Muscle layer of duodenum (tissue), 2 donors: ENCODE measurements around the gene H6PD.

Source experiments
- H3K27ac ChIP-seq: one replicate; pipeline ENCODE4 v1.7.0; 2013; ENCODE audit warnings: mild to moderate bottlenecking, low read length
- H3K27me3 ChIP-seq: one replicate; pipeline ENCODE4 v1.7.0; 2013; ENCODE audit warnings: low read depth, mild to moderate bottlenecking, control low read depth, low read length
- H3K36me3 ChIP-seq, 2 donors: one replicate each; pipeline ENCODE4 v1.7.0; 2013; ENCODE audit warnings: low read length in 2 of 2, control low read depth in 1 of 2, mild to moderate bottlenecking in 1 of 2; ENCODE audit not compliant: insufficient read depth in 2 of 2, control insufficient read depth in 1 of 2
- H3K4me1 ChIP-seq, 2 donors: one replicate each; pipeline ENCODE4 v1.7.0; 2013; ENCODE audit warnings: low read length in 2 of 2, mild to moderate bottlenecking in 2 of 2, control low read depth in 1 of 2, moderate library complexity in 1 of 2; ENCODE audit not compliant: insufficient read depth in 2 of 2, control insufficient read depth in 1 of 2
- H3K4me3 ChIP-seq, 2 donors: one replicate each; pipeline ENCODE4 v1.7.0; 2013; ENCODE audit warnings: low read length in 2 of 2, low read depth in 1 of 2, mild to moderate bottlenecking in 1 of 2
- H3K9me3 ChIP-seq, 2 donors: one replicate each; pipeline ENCODE4 v1.7.0; 2013; ENCODE audit warnings: low read length in 2 of 2, control low read depth in 1 of 2, mild to moderate bottlenecking in 1 of 2; ENCODE audit not compliant: control insufficient read depth in 1 of 2
- donor health status: healthy.

H6PD gene

GRCh38 chr1:9231648-9232332 lies 2.8 kb upstream of the H6PD start:
- Histone ChIP-seq H3K36me3 (no peaks in the 10 kb centered on the region), H3K4me1 (peaks cover 3 to 14% of the 10 kb centered on the region in 2 donors), H3K27me3 (no peaks in the 10 kb centered on the region), H3K4me3 (no peak overlapping the region), H3K9me3 (no peaks in the 10 kb centered on the region), H3K27ac (no peak overlapping the region)

- no peak overlapping the region for H3K4me3 ChIP-seq
- H3K27me3 ChIP-seq = no peaks in the 10 kb centered on the region
- H3K27ac ChIP-seq = peak overlapping the region; percentile 5
- no peaks in the 10 kb centered on the region for H3K9me3 ChIP-seq
- H3K4me1 ChIP-seq = peaks cover 5 to 23% of the 10 kb centered on the region in 2 donors
- H3K36me3 ChIP-seq = no peaks in the 10 kb centered on the region
Measured at GRCh38 chr1:9233241-9233941, 1.2 kb upstream of the H6PD start.

DNA sequence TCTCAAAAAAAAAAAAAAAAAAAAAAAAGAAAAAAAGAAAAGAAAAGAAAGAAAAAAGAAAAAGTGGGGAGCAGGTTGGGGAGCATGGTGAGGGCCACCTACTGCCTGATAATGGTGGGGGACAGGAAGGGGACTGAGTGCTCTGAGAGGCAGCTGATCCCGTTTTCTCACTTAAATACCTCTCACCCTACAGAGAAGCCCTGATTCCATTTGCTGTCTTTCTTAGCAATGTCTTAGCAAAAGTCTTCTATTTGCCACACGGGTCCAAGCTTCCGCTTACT lies 692 bp upstream of the H6PD start:
- Histone ChIP-seq H3K4me1 (peaks cover 10 to 25% of the 10 kb centered on the region in 2 donors), H3K27me3 (no peaks in the 10 kb centered on the region)

DNA sequence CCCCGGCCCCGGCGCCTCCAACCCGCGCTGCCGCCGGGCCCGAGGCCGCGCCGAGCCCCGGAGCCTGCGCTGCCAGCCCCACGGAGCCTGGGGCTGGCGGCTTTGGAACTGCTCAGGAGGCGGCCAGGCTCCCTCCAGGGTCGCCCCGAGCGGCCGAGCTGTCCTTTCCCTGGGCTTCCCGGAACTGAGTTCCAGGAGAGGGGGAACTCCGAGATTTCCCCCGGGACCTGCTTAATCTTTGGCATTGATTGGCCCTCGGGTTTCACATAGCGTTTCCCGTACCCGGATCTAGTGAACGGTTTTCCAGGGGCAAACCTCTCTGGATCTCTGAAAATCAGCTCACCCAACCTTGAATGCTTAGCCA lies 504 bp downstream of the H6PD start:
- no peaks in the 10 kb centered on the region for H3K27me3 ChIP-seq
- H3K9me3 ChIP-seq = no peaks in the 10 kb centered on the region
- peaks cover 17 to 37% of the 10 kb centered on the region in 2 donors for H3K4me1 ChIP-seq
- no peaks in the 10 kb centered on the region for H3K36me3 ChIP-seq
- peak overlapping the region; percentile 64 to 73 for H3K4me3 ChIP-seq
- H3K27ac ChIP-seq = peak overlapping the region; percentile 93

More for the DNA sequence above, 692 bp upstream of the H6PD start:
- Histone ChIP-seq H3K9me3 (no peaks in the 10 kb centered on the region), H3K36me3 (no peaks in the 10 kb centered on the region), H3K4me3 (peak overlapping the region; percentile 65 to 66), H3K27ac (peak overlapping the region; percentile 84)

GRCh38 chr1:9235560-9235959 lies 986 bp downstream of the H6PD start:
- peak overlapping the region; percentile 64 to 73 for H3K4me3 ChIP-seq
- H3K36me3 ChIP-seq = peaks cover 0 to under 1% of the 10 kb centered on the region in 2 donors
- H3K27ac ChIP-seq = peak overlapping the region; percentile 93
- peaks cover 22 to 42% of the 10 kb centered on the region in 2 donors for H3K4me1 ChIP-seq
- H3K27me3 ChIP-seq = no peaks in the 10 kb centered on the region
- no peaks in the 10 kb centered on the region for H3K9me3 ChIP-seq

DNA sequence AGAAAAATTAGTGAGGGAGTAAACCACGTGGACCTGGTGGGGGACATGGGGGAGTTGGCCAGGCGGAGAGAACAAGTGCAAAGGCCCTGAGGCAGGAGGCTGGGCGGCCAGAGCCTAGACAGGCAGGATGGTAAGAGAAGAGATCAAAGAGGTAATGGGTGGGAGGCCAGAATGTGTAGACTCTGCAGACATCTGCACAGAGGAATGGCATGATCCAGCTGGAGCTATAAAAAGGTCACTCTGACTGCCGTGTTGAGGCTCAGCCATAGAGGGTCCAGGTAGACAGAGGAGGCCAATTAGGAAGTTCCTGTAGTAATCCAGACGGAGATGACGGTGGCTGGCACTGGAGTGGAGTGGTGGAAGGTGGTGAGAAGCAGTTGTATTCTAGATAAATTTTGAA lies 3.6 kb downstream of the H6PD start:
- Histone ChIP-seq H3K4me3 (no peak overlapping the region), H3K4me1 (peaks cover 33 to 56% of the 10 kb centered on the region in 2 donors)

DNA sequence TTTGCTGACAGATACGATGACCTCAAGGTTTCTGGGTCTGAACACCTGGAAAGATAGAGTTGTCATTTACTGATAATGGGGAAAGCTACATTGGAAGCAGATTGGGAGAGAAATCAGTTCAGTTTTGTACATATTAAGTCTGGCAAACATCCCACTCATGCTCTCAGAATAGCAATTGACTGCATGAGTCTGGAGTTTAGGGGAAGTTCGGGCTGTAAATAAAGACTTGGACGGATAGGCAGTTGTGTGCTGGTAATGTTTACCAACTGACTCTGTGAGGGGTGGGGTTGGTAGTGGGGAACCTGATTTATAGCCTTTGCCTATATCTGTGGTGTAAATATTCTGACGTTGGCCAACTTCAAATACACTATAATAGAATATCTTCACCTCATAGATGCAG lies 4.0 kb downstream of the H6PD start:
- Histone ChIP-seq H3K9me3 (no peaks in the 10 kb centered on the region), H3K27ac (peak overlapping the region; percentile 10), H3K4me1 (peaks cover 37 to 56% of the 10 kb centered on the region in 2 donors), H3K27me3 (no peaks in the 10 kb centered on the region), H3K4me3 (no peak overlapping the region), H3K36me3 (peaks cover 0 to 5% of the 10 kb centered on the region in 2 donors)

More for the DNA sequence above, 3.6 kb downstream of the H6PD start:
- H3K36me3 ChIP-seq = peaks cover 0 to 5% of the 10 kb centered on the region in 2 donors
- no peaks in the 10 kb centered on the region for H3K9me3 ChIP-seq
- peak overlapping the region; percentile 10 for H3K27ac ChIP-seq
- H3K27me3 ChIP-seq = no peaks in the 10 kb centered on the region

DNA sequence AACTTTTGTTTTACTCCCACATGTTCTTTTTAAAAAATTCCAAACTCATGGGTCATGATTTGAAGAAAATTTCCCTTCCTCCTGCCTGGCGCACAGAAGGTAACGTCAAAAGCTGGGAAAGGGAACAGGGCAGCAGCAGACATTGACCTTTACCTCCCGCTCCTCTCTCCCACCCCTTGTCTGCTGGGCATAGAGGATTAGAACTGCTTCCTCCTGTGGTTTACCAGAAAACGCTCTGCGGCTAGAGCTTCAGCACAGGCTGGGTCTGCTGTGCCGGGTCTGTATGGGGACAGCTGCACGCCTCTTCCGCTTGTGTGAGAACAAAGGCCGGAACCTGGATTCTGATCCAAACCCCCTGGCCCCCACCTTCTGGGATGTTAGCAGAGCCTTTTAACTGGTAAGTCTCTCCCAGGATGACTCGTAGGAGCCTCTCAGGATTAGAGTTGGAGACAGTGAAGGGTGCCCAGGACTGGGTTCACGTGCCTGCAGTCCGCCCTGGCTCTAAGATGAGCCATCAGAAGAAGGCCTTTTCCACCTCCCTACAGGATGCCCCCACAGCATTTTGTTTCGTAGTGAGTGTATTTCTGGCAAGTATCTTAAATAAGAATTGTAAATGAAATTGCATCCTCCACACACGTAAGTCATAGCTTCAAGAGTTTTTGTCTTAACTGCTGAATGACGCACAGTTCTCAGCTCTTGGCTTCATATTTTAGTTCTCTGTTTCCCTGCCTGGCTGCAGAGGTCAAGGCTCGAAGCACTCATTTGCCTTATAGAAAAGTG lies 5.2 kb downstream of the H6PD start:
- H3K36me3 ChIP-seq = peaks cover 0 to 5% of the 10 kb centered on the region in 2 donors
- H3K4me3 ChIP-seq = peak overlapping the region in 1 of 2 donors; percentile 4
- no peaks in the 10 kb centered on the region for H3K9me3 ChIP-seq
- peak overlapping the region; percentile 72 for H3K27ac ChIP-seq
- H3K4me1 ChIP-seq = peaks cover 40 to 63% of the 10 kb centered on the region in 2 donors
- H3K27me3 ChIP-seq = no peaks in the 10 kb centered on the region

- no peaks in the 10 kb centered on the region for H3K9me3 ChIP-seq
- peaks cover 0 to 16% of the 10 kb centered on the region in 2 donors for H3K36me3 ChIP-seq
- H3K27ac ChIP-seq = peak overlapping the region; percentile 72
- H3K4me1 ChIP-seq = peaks cover 41 to 56% of the 10 kb centered on the region in 2 donors
- no peak overlapping the region for H3K4me3 ChIP-seq
- no peaks in the 10 kb centered on the region for H3K27me3 ChIP-seq
Measured at GRCh38 chr1:9240914-9241820, 6.6 kb downstream of the H6PD start.

DNA sequence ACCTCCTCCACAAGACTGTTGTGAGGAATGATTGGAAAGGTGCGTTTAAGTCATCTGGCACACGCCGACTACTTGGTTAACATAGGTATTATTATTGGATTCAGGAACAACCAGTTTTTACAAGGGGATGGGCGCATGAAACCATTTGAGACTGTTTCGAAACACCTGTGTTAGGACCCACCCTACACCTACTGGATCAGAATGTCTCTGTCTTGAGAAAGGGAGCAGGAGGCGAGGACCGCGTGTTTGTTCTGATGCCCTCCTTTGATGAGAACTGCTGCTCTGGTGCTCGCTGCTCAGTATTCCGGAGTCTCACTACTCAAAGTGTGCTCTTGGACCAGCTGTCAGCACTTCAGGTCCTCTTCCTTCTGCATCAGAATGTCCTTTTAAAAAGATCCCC lies 7.3 kb downstream of the H6PD start:
- Histone ChIP-seq H3K27me3 (no peaks in the 10 kb centered on the region), H3K4me1 (peaks cover 37 to 49% of the 10 kb centered on the region in 2 donors), H3K4me3 (no peak overlapping the region), H3K27ac (peak overlapping the region; percentile 65), H3K36me3 (peaks cover 0 to 21% of the 10 kb centered on the region in 2 donors), H3K9me3 (no peaks in the 10 kb centered on the region)
